Thyroid gland (tissue), 4 donors: Measurements from ENCODE around the gene CHMP2B.

Experiments used
- POLR2A ChIP-seq, 2 donors: fragments of 450-650 bp; IDR thresholded peaks; one replicate each; pipeline ENCODE4 v1.6.1; 2017; ENCODE audit warnings: antibody characterized with exemption in 2 of 2, mild to moderate bottlenecking in 2 of 2, moderate library complexity in 1 of 2
- TF ChIP-seq, protein P1 (sequence below), 6 experiments: fragments of 200-600 bp in 3 of 6; fragments of 450-650 bp in 3 of 6; sonication (generic) in 3 of 6; IDR thresholded peaks; one replicate each; pipeline ENCODE4 v1.5.1; 2016 to 2019; ENCODE audit warnings: antibody characterized with exemption in 6 of 6, mild to moderate bottlenecking in 2 of 6, inconsistent platforms in 1 of 6, moderate library complexity in 1 of 6

GRCh38 chr3:87198774-87199173 is 28.3 kb upstream of the CHMP2B start:
- TF ChIP-seq, protein P1, sequence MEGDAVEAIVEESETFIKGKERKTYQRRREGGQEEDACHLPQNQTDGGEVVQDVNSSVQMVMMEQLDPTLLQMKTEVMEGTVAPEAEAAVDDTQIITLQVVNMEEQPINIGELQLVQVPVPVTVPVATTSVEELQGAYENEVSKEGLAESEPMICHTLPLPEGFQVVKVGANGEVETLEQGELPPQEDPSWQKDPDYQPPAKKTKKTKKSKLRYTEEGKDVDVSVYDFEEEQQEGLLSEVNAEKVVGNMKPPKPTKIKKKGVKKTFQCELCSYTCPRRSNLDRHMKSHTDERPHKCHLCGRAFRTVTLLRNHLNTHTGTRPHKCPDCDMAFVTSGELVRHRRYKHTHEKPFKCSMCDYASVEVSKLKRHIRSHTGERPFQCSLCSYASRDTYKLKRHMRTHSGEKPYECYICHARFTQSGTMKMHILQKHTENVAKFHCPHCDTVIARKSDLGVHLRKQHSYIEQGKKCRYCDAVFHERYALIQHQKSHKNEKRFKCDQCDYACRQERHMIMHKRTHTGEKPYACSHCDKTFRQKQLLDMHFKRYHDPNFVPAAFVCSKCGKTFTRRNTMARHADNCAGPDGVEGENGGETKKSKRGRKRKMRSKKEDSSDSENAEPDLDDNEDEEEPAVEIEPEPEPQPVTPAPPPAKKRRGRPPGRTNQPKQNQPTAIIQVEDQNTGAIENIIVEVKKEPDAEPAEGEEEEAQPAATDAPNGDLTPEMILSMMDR (IDR thresholded peaks at IDR 0.05): no peak
- no peak for TF ChIP-seq POLR2A (IDR thresholded peaks at IDR 0.05)
